ENCODE results near the gene SGCD.

Gene SGCD

GRCh38 chr5:156401804-156402203, 74.8 kb downstream of the SGCD start:
- TF ChIP-seq ZNF274 (IDR thresholded peaks at IDR 0.05; ENCODE audit: low read depth, low read length), result no peak
- H3K4me3 ChIP-seq (ENCODE audit: low read length), result no peak overlapping the region

- TF ChIP-seq ZNF274 (IDR thresholded peaks at IDR 0.05; ENCODE audit: low read depth, low read length), result no peak
- no peak overlapping the region for H3K4me3 ChIP-seq (ENCODE audit: low read length)
Observed at GRCh38 chr5:156402387-156402921, 75.5 kb downstream of the SGCD start.

GRCh38 chr5:156405988-156406387, 79.0 kb downstream of the SGCD start:
- H3K4me3 ChIP-seq (ENCODE audit: low read length), result no peak overlapping the region
- no peak for TF ChIP-seq ZNF274 (IDR thresholded peaks at IDR 0.05; ENCODE audit: low read depth, low read length)

- no peak for TF ChIP-seq ZNF274 (IDR thresholded peaks at IDR 0.05; ENCODE audit: low read depth, low read length)
Observed at GRCh38 chr5:156407251-156407650, 80.3 kb downstream of the SGCD start.

GRCh38 chr5:156409834-156410233, 82.9 kb downstream of the SGCD start:
- no peak for TF ChIP-seq ZNF274 (IDR thresholded peaks at IDR 0.05; ENCODE audit: low read depth, low read length)
- no peak overlapping the region for H3K4me3 ChIP-seq (ENCODE audit: low read length)

More at GRCh38 chr5:156407251-156407650, 80.3 kb downstream of the SGCD start:
- no peak overlapping the region for H3K4me3 ChIP-seq (ENCODE audit: low read length)

GRCh38 chr5:156411185-156411613, 84.2 kb downstream of the SGCD start:
- no peak overlapping the region for H3K4me3 ChIP-seq (ENCODE audit: low read length)
- TF ChIP-seq ZNF274 (IDR thresholded peaks at IDR 0.05; ENCODE audit: low read depth, low read length), result no peak

GRCh38 chr5:156411957-156412356, 85.0 kb downstream of the SGCD start:
- no peak for TF ChIP-seq ZNF274 (IDR thresholded peaks at IDR 0.05; ENCODE audit: low read depth, low read length)
- no peak overlapping the region for H3K4me3 ChIP-seq (ENCODE audit: low read length)

GRCh38 chr5:156414391-156414790, 87.4 kb downstream of the SGCD start:
- TF ChIP-seq ZNF274 (IDR thresholded peaks at IDR 0.05; ENCODE audit: low read depth, low read length), result no peak

GRCh38 chr5:156419661-156420060, 92.7 kb downstream of the SGCD start:
- no peak overlapping the region for H3K4me3 ChIP-seq (ENCODE audit: low read length)
- TF ChIP-seq ZNF274 (IDR thresholded peaks at IDR 0.05; ENCODE audit: low read depth, low read length), result no peak

More at GRCh38 chr5:156414391-156414790, 87.4 kb downstream of the SGCD start:
- H3K4me3 ChIP-seq (ENCODE audit: low read length), result no peak overlapping the region

- no peak overlapping the region for H3K4me3 ChIP-seq (ENCODE audit: low read length)
- no peak for TF ChIP-seq ZNF274 (IDR thresholded peaks at IDR 0.05; ENCODE audit: low read depth, low read length)
Observed at GRCh38 chr5:156420665-156421064, 93.7 kb downstream of the SGCD start.

- no peak overlapping the region for H3K4me3 ChIP-seq (ENCODE audit: low read length)
- TF ChIP-seq ZNF274 (IDR thresholded peaks at IDR 0.05; ENCODE audit: low read depth, low read length), result no peak
Observed at GRCh38 chr5:156421798-156422197, 94.8 kb downstream of the SGCD start.

- no peak for TF ChIP-seq ZNF274 (IDR thresholded peaks at IDR 0.05; ENCODE audit: low read depth, low read length)
- H3K4me3 ChIP-seq (ENCODE audit: low read length), result no peak overlapping the region
Observed at GRCh38 chr5:156423597-156423996, 96.6 kb downstream of the SGCD start.

GRCh38 chr5:156427315-156427714, 100.4 kb downstream of the SGCD start:
- no peak for TF ChIP-seq ZNF274 (IDR thresholded peaks at IDR 0.05; ENCODE audit: low read depth, low read length)
- H3K4me3 ChIP-seq (ENCODE audit: low read length), result no peak overlapping the region

- TF ChIP-seq ZNF274 (IDR thresholded peaks at IDR 0.05; ENCODE audit: low read depth, low read length), result no peak
- H3K4me3 ChIP-seq (ENCODE audit: low read length), result no peak overlapping the region
Observed at GRCh38 chr5:156431956-156432829, 105.2 kb downstream of the SGCD start.

- no peak for TF ChIP-seq ZNF274 (IDR thresholded peaks at IDR 0.05; ENCODE audit: low read depth, low read length)
- no peak overlapping the region for H3K4me3 ChIP-seq (ENCODE audit: low read length)
Observed at GRCh38 chr5:156432830-156433105, 105.8 kb downstream of the SGCD start.
